Osteocyte (in vitro differentiated cells): ENCODE data around the gene SPAG17. TPM values are rescaled to one million over a fixed set of nuclear protein-coding genes. Genes with fewer than 3 reads are reported as not detected.

Experiments used
- DNase-seq: peaks from one replicate; pipeline ENCODE4 v3.0.0; 2021; ENCODE audit warnings: mixed read lengths; ENCODE audit not compliant: unreplicated experiment; ENCODE audit errors: extremely low spot score
- H3K27ac Mint-ChIP-seq: one replicate; pipeline ENCODE4 v1.8.0; 2021; ENCODE audit warnings: mild to moderate bottlenecking, mixed read lengths; ENCODE audit not compliant: unreplicated experiment
- H3K27me3 Mint-ChIP-seq: one replicate; pipeline ENCODE4 v1.8.0; 2021; ENCODE audit warnings: mixed read lengths; ENCODE audit not compliant: unreplicated experiment
- H3K36me3 Mint-ChIP-seq: one replicate; pipeline ENCODE4 v1.8.0; 2021; ENCODE audit warnings: mixed read lengths; ENCODE audit not compliant: unreplicated experiment
- H3K4me1 Mint-ChIP-seq: one replicate; pipeline ENCODE4 v1.8.0; 2021; ENCODE audit warnings: mixed read lengths; ENCODE audit not compliant: unreplicated experiment
- H3K4me3 Mint-ChIP-seq: one replicate; pipeline ENCODE4 v1.8.0; 2021; ENCODE audit warnings: mild to moderate bottlenecking, moderate library complexity, mixed read lengths; ENCODE audit not compliant: unreplicated experiment
- H3K9me3 Mint-ChIP-seq: one replicate; pipeline ENCODE4 v1.8.0; 2021; ENCODE audit warnings: mixed read lengths; ENCODE audit not compliant: unreplicated experiment
- CTCF ChIP-seq: fragments of 200-600 bp; sonication (generic); IDR thresholded peaks from 2 replicates; pipeline ENCODE4 v1.5.0; 2021; ENCODE audit warnings: antibody characterized with exemption, mild to moderate bottlenecking, moderate library complexity
- total RNA-seq: library from RNA; stranded (reverse); gene quantifications from 2 replicates; pipeline ENCODE4 v1.2.1, GENCODE V29; 2021

The SPAG17 gene
- total RNA-seq, 1 donor from 2014 or later = not detected

GRCh38 chr1:118118873-118119463 lies 66.1 kb downstream of the SPAG17 start:
- no peak overlapping the region for H3K27ac Mint-ChIP-seq
- no peaks in the 10 kb centered on the region for H3K36me3 Mint-ChIP-seq
- no peak overlapping the region for H3K4me3 Mint-ChIP-seq
- peaks cover 40% of the 10 kb centered on the region for H3K4me1 Mint-ChIP-seq
- no peak for DNase-seq
- H3K27me3 Mint-ChIP-seq = no peaks in the 10 kb centered on the region
- no peak for TF ChIP-seq CTCF
- H3K9me3 Mint-ChIP-seq = no peaks in the 10 kb centered on the region

GRCh38 chr1:118118469-118118868 lies 66.6 kb downstream of the SPAG17 start:
- TF ChIP-seq CTCF = no peak
- Mint-ChIP-seq H3K27me3 (no peaks in the 10 kb centered on the region), H3K27ac (no peak overlapping the region), H3K4me1 (peaks cover 36% of the 10 kb centered on the region), H3K36me3 (no peaks in the 10 kb centered on the region), H3K9me3 (no peaks in the 10 kb centered on the region), H3K4me3 (no peak overlapping the region)
- DNase-seq = no peak

GRCh38 chr1:118117521-118117920 lies 67.5 kb downstream of the SPAG17 start:
- Mint-ChIP-seq H3K4me1 (peaks cover 29% of the 10 kb centered on the region), H3K27ac (no peak overlapping the region), H3K9me3 (no peaks in the 10 kb centered on the region), H3K4me3 (no peak overlapping the region), H3K36me3 (no peaks in the 10 kb centered on the region), H3K27me3 (no peaks in the 10 kb centered on the region)
- no peak for DNase-seq
- no peak for TF ChIP-seq CTCF

GRCh38 chr1:118116909-118117308 lies 68.1 kb downstream of the SPAG17 start:
- no peak for DNase-seq
- no peaks in the 10 kb centered on the region for H3K9me3 Mint-ChIP-seq
- peaks cover 23% of the 10 kb centered on the region for H3K4me1 Mint-ChIP-seq
- no peaks in the 10 kb centered on the region for H3K27me3 Mint-ChIP-seq
- no peak overlapping the region for H3K27ac Mint-ChIP-seq
- TF ChIP-seq CTCF = no peak
- H3K36me3 Mint-ChIP-seq = no peaks in the 10 kb centered on the region
- no peak overlapping the region for H3K4me3 Mint-ChIP-seq

GRCh38 chr1:118116401-118116800 lies 68.6 kb downstream of the SPAG17 start:
- peaks cover 25% of the 10 kb centered on the region for H3K4me1 Mint-ChIP-seq
- TF ChIP-seq CTCF = no peak
- no peak overlapping the region for H3K4me3 Mint-ChIP-seq
- no peaks in the 10 kb centered on the region for H3K27me3 Mint-ChIP-seq
- H3K27ac Mint-ChIP-seq = no peak overlapping the region
- H3K36me3 Mint-ChIP-seq = no peaks in the 10 kb centered on the region
- no peaks in the 10 kb centered on the region for H3K9me3 Mint-ChIP-seq
- no peak for DNase-seq
